Effector memory CD4-positive, alpha-beta T cell (primary cell): Measurements from ENCODE around the gene GABRA1.

Experiments used
- DNase-seq, 3 donors: peaks; one replicate each; pipeline ENCODE4 v3.0.0-alpha.2; 2020
- H3K27ac ChIP-seq: 2 replicates; pipeline ENCODE4 v1.7.0; 2013; ENCODE audit warnings: mild to moderate bottlenecking, low read length, moderate library complexity; ENCODE audit not compliant: insufficient read depth, poor library complexity, severe bottlenecking
- H3K27me3 ChIP-seq: replicated peaks from 2 replicates; pipeline ENCODE4 v1.7.0; 2013; ENCODE audit warnings: mild to moderate bottlenecking, low read length; ENCODE audit not compliant: insufficient read depth, control insufficient read depth, poor library complexity, severe bottlenecking
- H3K36me3 ChIP-seq: 2 replicates; pipeline ENCODE4 v1.7.0; 2013; ENCODE audit warnings: mild to moderate bottlenecking, low read length, moderate library complexity; ENCODE audit not compliant: control insufficient read depth, insufficient read depth
- H3K4me1 ChIP-seq: 2 replicates; pipeline ENCODE4 v1.7.0; 2013; ENCODE audit warnings: low read length, mild to moderate bottlenecking; ENCODE audit not compliant: control insufficient read depth, insufficient read depth, poor library complexity, severe bottlenecking
- H3K4me3 ChIP-seq: 2 replicates; pipeline ENCODE4 v1.7.0; 2013; ENCODE audit warnings: low read length, low read depth, mild to moderate bottlenecking; ENCODE audit not compliant: insufficient read depth, poor library complexity, severe bottlenecking
- H3K9me3 ChIP-seq: 2 replicates; pipeline ENCODE4 v1.7.0; 2013; ENCODE audit warnings: mild to moderate bottlenecking, low read length, moderate library complexity; ENCODE audit not compliant: control insufficient read depth

The GABRA1 gene

GRCh38 chr5:161865510-161865909 lies 17.6 kb downstream of the GABRA1 start:
- H3K4me3 ChIP-seq, result no peak overlapping the region
- no peaks in the 10 kb centered on the region for H3K9me3 ChIP-seq
- H3K4me1 ChIP-seq, result no peaks in the 10 kb centered on the region
- DNase-seq, result no peak
- H3K27me3 ChIP-seq, result no peaks in the 10 kb centered on the region
- H3K36me3 ChIP-seq, result no peaks in the 10 kb centered on the region
- H3K27ac ChIP-seq, result no peak overlapping the region

- Histone ChIP-seq H3K9me3 (no peaks in the 10 kb centered on the region), H3K27ac (no peak overlapping the region), H3K4me3 (no peak overlapping the region), H3K4me1 (no peaks in the 10 kb centered on the region), H3K27me3 (no peaks in the 10 kb centered on the region), H3K36me3 (no peaks in the 10 kb centered on the region)
- no peak for DNase-seq
These were observed 42.1 kb downstream of the GABRA1 start for GRCh38 chr5:161889971-161890370.

DNA sequence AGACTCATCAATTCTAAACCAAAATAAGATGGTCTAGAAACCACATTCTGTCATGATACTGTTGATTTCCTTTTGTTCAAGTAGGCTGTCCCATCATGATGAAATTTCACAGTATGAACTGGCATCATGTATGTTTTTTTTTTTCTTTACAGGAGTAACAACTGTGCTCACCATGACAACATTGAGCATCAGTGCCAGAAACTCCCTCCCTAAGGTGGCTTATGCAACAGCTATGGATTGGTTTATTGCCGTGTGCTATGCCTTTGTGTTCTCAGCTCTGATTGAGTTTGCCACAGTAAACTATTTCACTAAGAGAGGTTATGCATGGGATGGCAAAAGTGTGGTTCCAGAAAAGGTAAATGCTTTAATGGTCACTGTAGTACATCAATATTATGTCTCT lies 47.6 kb downstream of the GABRA1 start:
- no peak overlapping the region for H3K27ac ChIP-seq
- H3K36me3 ChIP-seq, result no peaks in the 10 kb centered on the region
- no peaks in the 10 kb centered on the region for H3K4me1 ChIP-seq
- no peak overlapping the region for H3K4me3 ChIP-seq
- no peak for DNase-seq
- no peaks in the 10 kb centered on the region for H3K9me3 ChIP-seq
- no peaks in the 10 kb centered on the region for H3K27me3 ChIP-seq

DNA sequence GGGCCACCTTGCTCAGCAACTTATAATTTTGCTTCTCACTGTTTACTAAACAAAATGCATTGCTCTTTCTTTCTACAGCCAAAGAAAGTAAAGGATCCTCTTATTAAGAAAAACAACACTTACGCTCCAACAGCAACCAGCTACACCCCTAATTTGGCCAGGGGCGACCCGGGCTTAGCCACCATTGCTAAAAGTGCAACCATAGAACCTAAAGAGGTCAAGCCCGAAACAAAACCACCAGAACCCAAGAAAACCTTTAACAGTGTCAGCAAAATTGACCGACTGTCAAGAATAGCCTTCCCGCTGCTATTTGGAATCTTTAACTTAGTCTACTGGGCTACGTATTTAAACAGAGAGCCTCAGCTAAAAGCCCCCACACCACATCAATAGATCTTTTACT lies 49.1 kb downstream of the GABRA1 start:
- Histone ChIP-seq H3K4me3 (no peak overlapping the region), H3K9me3 (no peaks in the 10 kb centered on the region)

GRCh38 chr5:161899590-161899989 lies 51.7 kb downstream of the GABRA1 start:
- no peak overlapping the region for H3K27ac ChIP-seq
- H3K4me1 ChIP-seq, result no peaks in the 10 kb centered on the region
- H3K36me3 ChIP-seq, result no peaks in the 10 kb centered on the region
- no peaks in the 10 kb centered on the region for H3K9me3 ChIP-seq
- no peaks in the 10 kb centered on the region for H3K27me3 ChIP-seq
- H3K4me3 ChIP-seq, result no peak overlapping the region
- no peak for DNase-seq

More for the DNA sequence above, 49.1 kb downstream of the GABRA1 start:
- Histone ChIP-seq H3K4me1 (no peaks in the 10 kb centered on the region), H3K27me3 (no peaks in the 10 kb centered on the region), H3K36me3 (no peaks in the 10 kb centered on the region), H3K27ac (no peak overlapping the region)
- no peak for DNase-seq

GRCh38 chr5:161900981-161901380 lies 53.1 kb downstream of the GABRA1 start:
- H3K27me3 ChIP-seq, result no peaks in the 10 kb centered on the region
- DNase-seq, result no peak
- H3K4me1 ChIP-seq, result no peaks in the 10 kb centered on the region
- H3K36me3 ChIP-seq, result no peaks in the 10 kb centered on the region
- H3K9me3 ChIP-seq, result no peaks in the 10 kb centered on the region
- H3K27ac ChIP-seq, result no peak overlapping the region
- H3K4me3 ChIP-seq, result no peak overlapping the region

GRCh38 chr5:161921781-161922180 lies 73.9 kb downstream of the GABRA1 start:
- Histone ChIP-seq H3K27me3 (no peaks in the 10 kb centered on the region), H3K27ac (no peak overlapping the region), H3K4me1 (no peaks in the 10 kb centered on the region), H3K9me3 (no peaks in the 10 kb centered on the region), H3K4me3 (no peak overlapping the region), H3K36me3 (no peaks in the 10 kb centered on the region)
- DNase-seq, result no peak

GRCh38 chr5:161924270-161924669 lies 76.3 kb downstream of the GABRA1 start:
- no peaks in the 10 kb centered on the region for H3K27me3 ChIP-seq
- no peak overlapping the region for H3K4me3 ChIP-seq
- no peak for DNase-seq
- H3K27ac ChIP-seq, result no peak overlapping the region
- no peaks in the 10 kb centered on the region for H3K36me3 ChIP-seq
- H3K9me3 ChIP-seq, result no peaks in the 10 kb centered on the region
- no peaks in the 10 kb centered on the region for H3K4me1 ChIP-seq

GRCh38 chr5:161925960-161926359 lies 78.0 kb downstream of the GABRA1 start:
- Histone ChIP-seq H3K4me1 (no peaks in the 10 kb centered on the region), H3K4me3 (no peak overlapping the region), H3K27me3 (no peaks in the 10 kb centered on the region), H3K27ac (no peak overlapping the region), H3K36me3 (no peaks in the 10 kb centered on the region), H3K9me3 (no peaks in the 10 kb centered on the region)
- no peak for DNase-seq

GRCh38 chr5:161934486-161934885 lies 86.6 kb downstream of the GABRA1 start:
- Histone ChIP-seq H3K36me3 (no peaks in the 10 kb centered on the region), H3K27ac (no peak overlapping the region)

DNA sequence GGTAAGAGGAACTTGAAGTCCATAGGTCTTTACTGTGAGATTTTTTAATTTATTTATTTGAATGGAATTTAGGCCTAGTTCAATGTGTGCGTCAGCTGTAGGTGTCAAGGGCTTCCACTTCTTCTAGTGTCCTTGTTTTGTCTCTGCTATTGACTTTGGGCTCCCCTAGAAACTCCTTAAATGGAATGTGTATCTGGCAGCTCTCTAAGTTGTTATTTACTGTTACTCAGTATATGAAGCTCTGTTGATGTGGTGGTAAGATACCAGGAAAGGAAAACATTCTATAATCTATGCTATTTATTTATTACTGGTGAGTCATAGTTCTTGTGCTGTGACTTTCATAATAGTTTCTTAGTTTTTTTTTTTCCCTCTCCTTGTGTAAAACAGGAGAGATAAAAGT lies 97.1 kb downstream of the GABRA1 start:
- no peaks in the 10 kb centered on the region for H3K9me3 ChIP-seq
- H3K36me3 ChIP-seq, result no peaks in the 10 kb centered on the region
- no peak overlapping the region for H3K27ac ChIP-seq
- no peak for DNase-seq
- no peaks in the 10 kb centered on the region for H3K4me1 ChIP-seq
- no peaks in the 10 kb centered on the region for H3K27me3 ChIP-seq
- H3K4me3 ChIP-seq, result no peak overlapping the region

More at GRCh38 chr5:161934486-161934885, 86.6 kb downstream of the GABRA1 start:
- Histone ChIP-seq H3K9me3 (no peaks in the 10 kb centered on the region), H3K27me3 (no peaks in the 10 kb centered on the region), H3K4me3 (no peak overlapping the region), H3K4me1 (no peaks in the 10 kb centered on the region)
- no peak for DNase-seq
